Vagina (tissue), 2 donors: Measurements from ENCODE around the gene NTM.

Experiments used
- CTCF ChIP-seq, 3 experiments: fragments of 450-650 bp in 2 of 3; fragments of 200-600 bp in 1 of 3; sonication (generic) in 1 of 3; IDR thresholded peaks; one replicate each; pipeline ENCODE4 v1.5.1; 2017 to 2019; ENCODE audit warnings: antibody characterized with exemption in 3 of 3, mild to moderate bottlenecking in 2 of 3, moderate library complexity in 2 of 3
- POLR2A ChIP-seq, 2 donors: fragments of 450-650 bp; IDR thresholded peaks; one replicate each; pipeline ENCODE4 v1.6.1; 2017; ENCODE audit warnings: antibody characterized with exemption in 2 of 2, mild to moderate bottlenecking in 2 of 2, moderate library complexity in 2 of 2
- POLR2AphosphoS5 ChIP-seq, 2 donors: sonication (generic); formaldehyde crosslinking; IDR thresholded peaks; one replicate each; pipeline ENCODE4 v1.9.0; 2017; ENCODE audit warnings: antibody characterized with exemption in 2 of 2, mild to moderate bottlenecking in 2 of 2, low read depth in 1 of 2; ENCODE audit not compliant: insufficient read depth in 1 of 2

- TF ChIP-seq CTCF (IDR thresholded peaks at IDR 0.05) = no peak
- no peak for TF ChIP-seq POLR2AphosphoS5 (IDR thresholded peaks at IDR 0.05; ENCODE audit: insufficient read depth in 1 of 2, low read depth in 1 of 2)
- no peak for TF ChIP-seq POLR2A (IDR thresholded peaks at IDR 0.05)
Measured at GRCh38 chr11:131488238-131488637, 117.8 kb downstream of the NTM start.
